GM21576 (cell line): ENCODE results near the gene SMYD3.

Source experiments
- ATAC-seq: cut with Tn5 transposase; IDR thresholded peaks from one replicate; pipeline ENCODE4 v1.9.1; 2021; ENCODE audit warnings: mild to moderate bottlenecking, moderate library complexity; ENCODE audit not compliant: unreplicated experiment

The SMYD3 gene

DNA sequence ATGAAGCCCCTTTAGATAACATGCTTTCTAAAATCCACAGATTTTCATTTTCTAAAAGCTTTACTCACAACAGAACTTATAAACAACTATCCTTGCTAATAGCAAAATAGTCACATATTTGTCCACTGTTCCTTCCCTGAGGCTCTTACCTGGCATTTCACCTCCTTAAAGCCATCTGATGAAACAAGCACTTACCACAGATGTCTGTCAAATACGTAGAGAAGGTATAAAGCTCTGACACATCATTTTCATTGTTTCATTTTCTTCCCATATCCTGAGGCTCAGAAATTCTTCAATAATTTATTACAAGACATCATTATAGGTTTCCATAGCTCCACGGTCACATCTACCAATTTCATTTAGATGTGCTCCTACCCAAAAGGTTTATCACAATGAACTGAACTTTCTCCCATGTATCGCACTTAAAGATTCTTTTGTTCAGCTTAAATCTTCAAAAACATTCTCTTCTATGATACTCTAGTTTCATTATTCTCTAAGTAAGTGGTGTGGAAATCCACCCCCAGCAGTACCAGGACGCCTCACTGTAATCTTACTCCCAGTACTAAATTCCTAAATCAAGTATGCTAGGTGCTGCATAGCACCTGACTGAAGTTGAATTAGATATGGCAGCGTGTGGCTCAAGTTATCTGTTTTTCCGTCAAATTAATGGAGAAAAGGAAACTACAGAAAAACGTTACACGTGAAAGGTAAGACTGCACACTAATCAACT, 569.6 kb downstream of the SMYD3 start:
- ATAC-seq: no peak

DNA sequence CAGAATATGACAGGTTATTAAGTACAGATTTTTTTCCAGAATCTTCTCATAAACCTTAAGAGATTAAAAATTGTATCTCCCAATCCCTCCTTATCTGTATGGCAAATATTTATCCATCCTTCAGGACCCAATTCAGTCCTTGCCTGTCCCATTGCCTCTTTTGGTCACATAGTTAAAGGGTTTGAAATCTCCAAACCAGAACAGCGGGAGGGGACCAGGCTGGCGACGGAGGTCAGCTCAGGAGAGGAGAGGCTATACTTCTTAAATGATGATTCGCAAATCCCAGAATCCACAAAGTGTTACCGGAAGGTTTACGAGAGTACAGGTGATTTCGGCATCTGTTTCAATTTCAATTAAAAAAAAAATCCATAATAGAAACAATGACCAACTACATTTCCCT, 572.7 kb downstream of the SMYD3 start:
- no peak for ATAC-seq

DNA sequence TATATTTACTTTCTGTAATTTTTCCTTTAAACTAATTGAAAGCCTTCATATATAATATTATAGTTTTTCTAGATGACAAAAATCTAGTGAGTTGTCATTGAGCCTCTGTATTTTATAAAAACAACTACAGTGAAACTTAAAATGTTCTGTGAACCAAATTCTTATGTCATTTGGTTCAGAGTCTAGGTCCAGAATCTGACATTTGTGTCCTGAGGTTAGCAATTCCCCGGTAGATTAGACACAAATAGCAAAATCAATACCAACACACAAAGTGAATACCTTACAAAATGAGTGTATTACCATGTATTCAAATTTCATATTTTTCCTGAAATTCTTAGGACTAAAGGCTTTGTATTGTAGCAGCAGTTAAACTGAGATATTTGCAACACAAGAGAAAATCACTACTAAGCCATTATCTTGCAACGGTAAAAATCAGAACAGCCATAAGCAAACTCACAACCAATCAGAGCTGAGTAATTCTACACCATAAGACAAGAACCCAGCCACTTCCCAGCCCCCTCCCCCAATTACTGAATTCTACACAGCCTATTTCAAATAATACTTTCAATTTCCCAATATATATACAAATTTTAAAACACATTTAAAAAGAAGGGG, 573.5 kb downstream of the SMYD3 start:
- no peak for ATAC-seq

DNA sequence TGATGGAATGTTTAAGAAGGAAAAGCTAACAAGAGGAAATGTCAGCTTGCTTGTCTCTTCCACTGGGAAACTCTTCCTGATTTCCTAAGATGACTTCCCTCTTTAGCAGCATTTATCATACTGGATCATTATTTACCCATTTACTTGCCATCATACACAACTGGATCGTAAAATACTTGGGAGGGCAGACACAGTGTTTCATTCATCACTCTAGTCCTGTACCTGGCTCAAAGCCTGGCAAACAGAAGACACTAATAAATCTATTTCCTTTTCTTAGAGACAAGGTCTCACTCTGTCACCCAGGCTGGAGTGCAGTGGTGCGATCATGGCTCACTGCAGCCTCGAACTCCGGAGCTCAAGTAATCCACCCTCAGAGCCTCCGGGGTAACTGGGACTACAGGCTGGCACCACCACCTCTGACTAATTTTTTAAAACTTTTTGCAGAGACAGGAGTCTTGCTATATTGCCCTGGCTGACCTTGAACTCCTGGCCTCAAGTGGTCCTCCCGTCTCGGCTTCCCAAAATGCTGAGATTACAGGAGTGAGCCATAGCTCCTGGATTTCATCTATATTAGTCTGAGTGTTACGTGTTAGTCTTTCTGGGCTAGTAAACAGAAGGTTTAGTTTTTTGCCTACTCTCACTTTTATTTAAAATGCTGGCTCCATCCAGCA, 574.6 kb downstream of the SMYD3 start:
- no peak for ATAC-seq

DNA sequence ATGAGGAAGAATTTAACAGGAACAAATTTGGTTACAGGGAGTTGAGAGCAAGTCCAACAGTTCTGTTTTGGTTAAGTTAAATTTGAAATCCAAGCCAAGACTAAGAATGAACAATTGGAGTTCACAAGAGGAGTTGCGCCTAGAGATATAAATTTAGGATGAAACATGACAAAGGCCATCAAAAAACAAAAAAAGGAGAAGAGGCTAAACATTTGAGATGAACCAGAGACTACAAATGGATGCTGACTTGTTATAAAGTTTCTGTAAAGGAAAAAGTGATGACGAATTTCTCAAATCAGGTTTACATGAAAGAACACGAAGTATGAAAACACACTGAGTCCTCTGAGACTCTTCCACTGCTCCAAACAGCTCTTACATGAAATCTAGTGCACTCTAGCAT, 575.6 kb downstream of the SMYD3 start:
- no peak for ATAC-seq

DNA sequence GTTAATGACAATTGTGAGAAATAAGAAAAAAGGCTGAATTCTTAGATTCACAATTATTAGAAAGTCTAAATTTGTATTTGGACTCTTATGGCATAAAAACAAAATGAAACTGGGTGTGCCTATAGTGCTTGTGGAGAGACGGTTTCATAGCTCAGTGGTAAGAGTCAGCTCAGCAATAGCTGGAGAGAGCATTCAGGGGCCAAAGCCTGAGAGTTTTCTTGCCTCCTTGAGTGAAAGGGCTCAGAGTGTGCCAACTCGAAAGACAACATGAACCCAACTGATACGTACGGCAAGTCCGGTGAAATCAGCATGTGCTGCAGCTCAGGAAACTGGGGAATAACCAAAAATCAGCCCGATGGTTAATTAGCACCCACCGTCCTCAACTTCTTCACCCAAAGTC, 577.9 kb downstream of the SMYD3 start:
- no peak for ATAC-seq

DNA sequence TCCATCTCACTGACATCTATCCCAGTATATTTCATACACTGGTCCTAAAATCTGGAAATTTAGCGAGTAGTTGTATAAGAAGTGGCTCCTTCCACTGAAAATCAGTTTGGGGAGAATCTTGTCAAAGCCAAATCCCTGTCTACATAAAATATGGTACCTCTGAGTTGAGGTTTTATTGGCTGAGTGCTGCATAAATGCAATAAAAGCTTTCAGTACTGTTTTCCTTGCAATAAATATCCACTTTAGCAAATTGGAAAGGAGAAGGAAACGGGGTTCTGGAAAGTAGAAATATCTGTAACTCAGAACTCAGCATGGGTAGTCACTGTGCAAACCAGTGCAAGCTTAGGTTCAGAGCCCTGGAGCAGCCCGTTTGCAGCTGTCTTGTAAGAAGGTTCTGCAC, 580.2 kb downstream of the SMYD3 start:
- ATAC-seq: no peak

GRCh38 chr1:245923215-245923614, 583.9 kb downstream of the SMYD3 start:
- no peak for ATAC-seq

DNA sequence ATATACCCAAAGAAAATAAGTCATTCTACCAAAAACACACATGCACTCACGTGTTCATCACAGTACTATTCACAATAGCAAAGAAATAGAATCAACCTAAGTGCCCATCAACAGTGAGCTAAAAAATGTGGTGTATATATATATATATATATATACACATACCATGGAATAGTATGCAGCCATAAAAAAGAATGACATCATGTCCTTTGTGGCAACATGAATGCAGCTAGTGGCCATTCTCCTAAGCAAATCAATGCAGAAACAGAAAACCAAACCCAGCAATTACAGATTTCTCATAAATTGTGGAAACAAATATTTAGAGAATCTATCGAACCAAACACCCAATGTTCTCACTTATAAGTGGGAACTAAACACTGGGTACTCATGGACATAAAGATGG, 585.7 kb downstream of the SMYD3 start:
- no peak for ATAC-seq

DNA sequence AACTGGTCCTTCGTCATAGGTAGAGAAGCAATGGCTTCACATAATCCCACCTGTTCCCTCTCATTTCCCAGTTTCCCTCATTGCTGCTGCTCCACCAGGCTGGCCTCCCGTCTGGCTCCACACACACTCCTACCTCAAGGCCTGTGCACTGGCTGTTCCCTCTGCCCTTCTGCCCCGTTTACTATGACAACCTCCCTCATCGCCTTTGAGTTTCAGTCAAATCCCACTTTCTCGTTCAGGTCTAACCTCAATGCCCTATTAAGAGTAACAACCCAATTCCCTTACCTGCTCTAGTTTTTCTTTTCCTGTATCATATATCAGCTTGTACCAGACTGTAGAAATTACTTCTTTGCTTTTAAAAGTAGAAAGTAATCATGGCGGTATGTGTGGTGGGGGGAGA, 589.7 kb downstream of the SMYD3 start:
- ATAC-seq: no peak

DNA sequence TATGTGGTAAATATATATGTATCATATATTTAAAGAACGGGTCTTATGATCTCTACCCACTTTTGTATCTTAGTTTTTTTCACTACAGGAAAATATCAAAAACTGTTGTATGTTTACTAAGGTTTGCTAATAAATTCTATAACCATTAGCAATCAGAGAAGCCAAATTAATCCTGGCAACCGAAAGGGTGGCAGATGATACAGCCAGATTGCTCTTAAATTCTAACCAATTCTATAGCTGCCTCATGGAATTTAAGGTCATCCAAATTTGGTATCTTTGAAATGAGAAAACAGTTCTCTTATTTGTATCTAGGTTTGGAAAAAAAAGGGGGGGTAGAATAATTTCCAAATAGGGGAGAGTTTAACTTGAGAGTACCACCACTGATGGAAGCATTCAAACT, 591.2 kb downstream of the SMYD3 start:
- ATAC-seq: no peak

- ATAC-seq: no peak
These were observed 591.7 kb downstream of the SMYD3 start for GRCh38 chr1:245915406-245915805.

- ATAC-seq: no peak
These were observed 598.5 kb downstream of the SMYD3 start for GRCh38 chr1:245908543-245908942.

DNA sequence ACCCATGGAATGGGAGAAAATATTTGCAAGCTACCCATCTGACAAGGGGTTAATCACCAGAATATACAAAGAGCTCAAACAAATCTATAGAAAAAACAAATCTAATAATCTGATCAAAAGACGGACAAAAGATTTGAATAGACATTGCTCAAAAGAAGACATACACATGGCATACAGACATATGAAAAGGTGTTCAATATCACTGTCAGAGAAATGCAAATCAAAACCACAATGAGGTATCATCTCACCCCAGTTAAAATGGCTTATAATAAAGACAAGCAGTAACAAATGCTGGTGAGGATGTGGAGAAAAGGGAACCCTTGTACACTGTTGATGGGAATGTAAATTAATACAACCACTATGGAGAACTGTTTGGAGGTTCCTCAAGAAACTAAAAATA, 600.9 kb downstream of the SMYD3 start:
- ATAC-seq: no peak

GRCh38 chr1:245903851-245904250, 603.2 kb downstream of the SMYD3 start:
- ATAC-seq: no peak

DNA sequence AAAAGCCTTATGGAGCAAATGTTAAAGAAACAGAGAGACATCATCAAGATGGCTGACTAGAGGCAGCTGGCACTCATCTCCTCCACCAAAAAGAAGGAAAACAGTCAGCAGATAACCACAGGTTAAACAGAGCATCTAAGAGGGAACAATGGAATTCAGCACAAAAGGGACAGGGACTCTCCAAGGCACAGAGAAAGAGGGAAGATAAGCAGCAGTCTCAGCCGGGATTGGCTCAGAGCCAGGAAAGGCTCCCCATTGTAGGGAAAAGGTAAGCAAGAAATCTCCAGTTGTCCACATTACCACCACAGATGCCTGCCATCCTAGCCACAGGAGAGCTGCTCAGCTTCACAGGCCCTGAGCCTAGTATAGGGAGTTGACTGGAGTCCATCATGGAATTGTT, 605.5 kb downstream of the SMYD3 start:
- ATAC-seq: no peak

GRCh38 chr1:245901037-245901436, 606.0 kb downstream of the SMYD3 start:
- no peak for ATAC-seq

- ATAC-seq: no peak
These were observed 608.5 kb downstream of the SMYD3 start for GRCh38 chr1:245898581-245898980.

DNA sequence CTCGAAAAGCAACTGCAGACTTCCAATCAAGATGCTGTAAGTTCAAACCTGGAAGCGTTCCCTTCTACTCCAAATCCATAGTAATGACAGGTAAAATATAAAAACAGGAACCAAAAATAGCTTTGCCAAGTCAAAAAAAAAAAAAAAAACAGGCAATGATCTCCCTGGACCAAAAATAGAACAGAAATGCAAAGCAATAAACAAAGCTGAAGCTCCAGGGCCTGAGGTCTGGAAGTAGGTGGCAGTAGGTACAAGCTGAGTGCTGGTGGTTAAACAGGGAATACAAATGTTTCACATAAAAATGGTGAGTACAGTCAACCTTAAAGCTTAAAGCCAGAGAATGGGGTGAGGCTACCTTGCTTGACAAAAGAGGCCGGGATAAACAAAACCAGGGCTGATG, 610.8 kb downstream of the SMYD3 start:
- ATAC-seq: no peak

DNA sequence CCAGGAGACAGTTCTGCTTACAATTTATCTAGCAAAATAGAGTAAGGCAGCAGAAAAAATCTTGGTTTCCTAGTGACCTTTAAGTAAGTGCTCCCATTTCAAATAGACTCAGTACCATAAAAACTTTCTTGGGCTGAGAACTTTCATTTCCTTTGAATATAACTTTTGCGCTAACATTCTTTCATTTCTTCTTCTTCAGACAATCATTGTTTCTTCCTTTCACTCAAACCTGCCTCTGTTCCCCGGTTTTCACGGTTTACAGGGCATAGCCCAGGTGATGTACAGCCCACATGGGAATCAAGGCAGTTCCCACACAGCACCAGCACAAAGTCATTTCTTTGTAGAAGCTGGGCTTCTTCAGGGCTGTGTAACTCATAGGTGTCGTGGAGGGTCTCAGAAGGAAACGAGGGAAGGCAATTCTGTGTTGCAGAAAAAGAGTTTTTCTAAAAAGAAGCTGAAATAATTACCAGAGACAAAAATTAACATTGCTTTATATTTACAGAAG, 611.6 kb downstream of the SMYD3 start:
- ATAC-seq: no peak

DNA sequence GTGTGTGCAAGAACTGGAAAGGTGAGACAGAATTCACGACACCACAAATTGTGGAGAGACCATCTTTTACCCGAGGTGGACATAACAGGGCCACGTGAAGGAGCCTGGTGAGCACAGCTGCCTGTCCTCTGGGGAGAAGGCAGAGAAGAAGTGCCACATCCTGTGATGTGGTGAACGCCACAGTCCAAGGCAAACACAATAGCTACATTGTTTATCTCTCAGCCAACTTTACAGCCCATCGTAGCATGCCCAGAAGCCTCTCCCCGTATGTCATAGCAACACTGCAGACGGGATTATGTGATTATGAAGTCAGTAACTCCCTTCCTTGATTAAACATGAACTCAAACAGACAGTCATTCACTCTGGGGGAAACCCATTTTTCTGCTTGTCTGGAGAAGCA, 612.2 kb downstream of the SMYD3 start:
- no peak for ATAC-seq

- no peak for ATAC-seq
These were observed 614.1 kb downstream of the SMYD3 start for GRCh38 chr1:245893025-245893424.
